ENCODE data around the gene VPS50. TPM values are rescaled to one million over a fixed set of nuclear protein-coding genes. Genes with fewer than 3 reads are reported as not detected.

Gene VPS50
- total RNA-seq, 1 experiment from 2014 or later = 15.1 TPM

DNA sequence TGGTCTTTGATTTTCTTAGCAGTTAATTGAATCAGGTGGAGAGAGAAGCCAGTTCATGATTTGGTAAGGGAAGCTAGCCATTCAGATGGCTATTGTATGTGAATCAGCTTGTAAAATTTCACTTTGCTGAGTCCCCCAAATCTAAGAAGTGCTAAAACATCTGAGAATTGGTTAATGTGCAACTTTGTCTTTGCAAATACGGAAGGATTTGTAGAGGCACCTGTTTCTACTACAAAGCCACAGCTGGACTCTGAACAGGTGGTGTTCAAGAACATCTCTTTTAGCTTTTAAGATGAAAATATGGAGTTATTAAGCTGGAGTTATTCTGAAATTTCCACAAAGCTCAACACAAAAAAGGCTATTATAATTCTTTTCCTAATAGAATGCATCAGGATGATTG is 132.6 kb downstream of the VPS50 start:
- no peaks in the 10 kb centered on the region for H3K79me2 ChIP-seq (ENCODE audit: insufficient read depth, low read length)
- no TSS peak for BruUV-seq (replicated peaks)
- H3K27me3 ChIP-seq (ENCODE audit: insufficient read depth, low read length) = no peaks in the 10 kb centered on the region
- H3K27ac ChIP-seq (ENCODE audit: low read depth, low read length) = no peak overlapping the region
- DNase-seq (ENCODE audit: low read depth, low spot score) = no peak
- no peaks in the 10 kb centered on the region for H3K9me2 ChIP-seq (ENCODE audit: insufficient read depth)
- no peak for ATAC-seq
- H3K9ac ChIP-seq (ENCODE audit: low read length) = no peak overlapping the region
- H4K20me1 ChIP-seq (ENCODE audit: insufficient read depth) = no peaks in the 10 kb centered on the region
- no peaks in the 10 kb centered on the region for H3K36me3 ChIP-seq (ENCODE audit: control insufficient read depth in 1 of 2, insufficient read depth in 2 of 2, low read length in 2 of 2)
- ChIA-PET CTCF (no interaction called here), RAD21 (ENCODE audit: low non-redundant PET in 1 of 2, low total read pairs in 2 of 2, uncharacterized antibody in 2 of 2, unreplicated experiment in 2 of 2) (no interaction called here), POLR2A (no interaction called here)
- no peak overlapping the region for H2AFZ ChIP-seq (ENCODE audit: low read depth, low read length, poor library complexity, severe bottlenecking)
- TF ChIP-seq JUND (IDR thresholded peaks at IDR 0.05) (no peak), SP1 (IDR thresholded peaks at IDR 0.05; ENCODE audit: low read depth) (no peak), FOSL1 (IDR thresholded peaks at IDR 0.05; ENCODE audit: low read depth) (no peak)
- TF ChIP-seq, protein P1, sequence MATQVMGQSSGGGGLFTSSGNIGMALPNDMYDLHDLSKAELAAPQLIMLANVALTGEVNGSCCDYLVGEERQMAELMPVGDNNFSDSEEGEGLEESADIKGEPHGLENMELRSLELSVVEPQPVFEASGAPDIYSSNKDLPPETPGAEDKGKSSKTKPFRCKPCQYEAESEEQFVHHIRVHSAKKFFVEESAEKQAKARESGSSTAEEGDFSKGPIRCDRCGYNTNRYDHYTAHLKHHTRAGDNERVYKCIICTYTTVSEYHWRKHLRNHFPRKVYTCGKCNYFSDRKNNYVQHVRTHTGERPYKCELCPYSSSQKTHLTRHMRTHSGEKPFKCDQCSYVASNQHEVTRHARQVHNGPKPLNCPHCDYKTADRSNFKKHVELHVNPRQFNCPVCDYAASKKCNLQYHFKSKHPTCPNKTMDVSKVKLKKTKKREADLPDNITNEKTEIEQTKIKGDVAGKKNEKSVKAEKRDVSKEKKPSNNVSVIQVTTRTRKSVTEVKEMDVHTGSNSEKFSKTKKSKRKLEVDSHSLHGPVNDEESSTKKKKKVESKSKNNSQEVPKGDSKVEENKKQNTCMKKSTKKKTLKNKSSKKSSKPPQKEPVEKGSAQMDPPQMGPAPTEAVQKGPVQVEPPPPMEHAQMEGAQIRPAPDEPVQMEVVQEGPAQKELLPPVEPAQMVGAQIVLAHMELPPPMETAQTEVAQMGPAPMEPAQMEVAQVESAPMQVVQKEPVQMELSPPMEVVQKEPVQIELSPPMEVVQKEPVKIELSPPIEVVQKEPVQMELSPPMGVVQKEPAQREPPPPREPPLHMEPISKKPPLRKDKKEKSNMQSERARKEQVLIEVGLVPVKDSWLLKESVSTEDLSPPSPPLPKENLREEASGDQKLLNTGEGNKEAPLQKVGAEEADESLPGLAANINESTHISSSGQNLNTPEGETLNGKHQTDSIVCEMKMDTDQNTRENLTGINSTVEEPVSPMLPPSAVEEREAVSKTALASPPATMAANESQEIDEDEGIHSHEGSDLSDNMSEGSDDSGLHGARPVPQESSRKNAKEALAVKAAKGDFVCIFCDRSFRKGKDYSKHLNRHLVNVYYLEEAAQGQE (IDR thresholded peaks at IDR 0.05; ENCODE audit: low read depth) = no peak
- TF ChIP-seq, protein P2, sequence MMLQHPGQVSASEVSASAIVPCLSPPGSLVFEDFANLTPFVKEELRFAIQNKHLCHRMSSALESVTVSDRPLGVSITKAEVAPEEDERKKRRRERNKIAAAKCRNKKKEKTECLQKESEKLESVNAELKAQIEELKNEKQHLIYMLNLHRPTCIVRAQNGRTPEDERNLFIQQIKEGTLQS (IDR thresholded peaks at IDR 0.05) = no peak
- H3K4me2 ChIP-seq (ENCODE audit: low read length) = no peak overlapping the region
- no peak overlapping the region for H3K4me3 ChIP-seq (replicated peaks in 1 of 2; ENCODE audit: low read depth in 1 of 2, low read length in 2 of 2)
- no peaks in the 10 kb centered on the region for H3K9me3 ChIP-seq (ENCODE audit: control insufficient read depth in 1 of 2, insufficient read depth in 1 of 2, low read depth in 1 of 2, low read length in 2 of 2)
- no peaks in the 10 kb centered on the region for H3K4me1 ChIP-seq (ENCODE audit: control insufficient read depth in 1 of 2, insufficient read depth in 2 of 2, low read length in 2 of 2)
- intact Hi-C loops (cut with micrococcal nuclease) = no loop called here

DNA sequence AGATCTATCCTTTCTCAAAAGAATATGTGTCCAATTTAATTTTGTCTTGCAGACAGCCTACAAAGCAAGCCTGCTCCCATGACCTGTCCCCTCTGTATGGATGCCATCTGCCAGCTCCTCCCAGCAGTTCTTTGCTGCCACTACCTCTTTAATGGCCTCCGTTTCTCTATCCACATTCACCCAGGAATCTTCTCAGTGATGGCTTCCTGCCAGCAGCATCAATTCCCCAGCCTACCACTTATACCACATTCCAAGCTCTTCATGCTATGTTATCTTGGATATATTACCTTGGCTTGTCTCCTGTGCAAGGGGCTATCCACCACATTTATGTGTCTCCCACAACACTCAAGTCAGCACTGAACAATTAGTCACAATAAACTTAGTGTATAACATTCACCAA is 133.2 kb downstream of the VPS50 start:
- no peaks in the 10 kb centered on the region for H3K79me2 ChIP-seq (ENCODE audit: insufficient read depth, low read length)
- no peaks in the 10 kb centered on the region for H3K4me1 ChIP-seq (ENCODE audit: control insufficient read depth in 1 of 2, insufficient read depth in 2 of 2, low read length in 2 of 2)
- H3K27ac ChIP-seq (ENCODE audit: low read depth, low read length) = no peak overlapping the region
- no peaks in the 10 kb centered on the region for H3K27me3 ChIP-seq (ENCODE audit: insufficient read depth, low read length)
- POLR2A ChIA-PET = no interaction called here
- intact Hi-C loops (cut with micrococcal nuclease) = no loop called here
- TF ChIP-seq RAD21 (IDR thresholded peaks at IDR 0.05; ENCODE audit: low read depth) = no peak
- TF ChIP-seq YY1 (IDR thresholded peaks at IDR 0.05; ENCODE audit: extremely low read depth, insufficient replicate concordance, low read depth, low read length) = no peak
- no TSS peak for BruUV-seq (replicated peaks)
- H3K9ac ChIP-seq (ENCODE audit: low read length) = no peak overlapping the region
- H3K4me2 ChIP-seq (ENCODE audit: low read length) = no peak overlapping the region
- H3K9me2 ChIP-seq (ENCODE audit: insufficient read depth) = no peaks in the 10 kb centered on the region
- no peak for ATAC-seq
- no peak for DNase-seq (ENCODE audit: low read depth, low spot score)
- no peaks in the 10 kb centered on the region for H3K9me3 ChIP-seq (ENCODE audit: control insufficient read depth in 1 of 2, insufficient read depth in 1 of 2, low read depth in 1 of 2, low read length in 2 of 2)
- no peak overlapping the region for H2AFZ ChIP-seq (ENCODE audit: low read depth, low read length, poor library complexity, severe bottlenecking)
- RAD21 ChIA-PET (ENCODE audit: low non-redundant PET in 1 of 2, low total read pairs in 2 of 2, uncharacterized antibody in 2 of 2, unreplicated experiment in 2 of 2) = no interaction called here
- no peaks in the 10 kb centered on the region for H3K36me3 ChIP-seq (ENCODE audit: control insufficient read depth in 1 of 2, insufficient read depth in 2 of 2, low read length in 2 of 2)
- H4K20me1 ChIP-seq (ENCODE audit: insufficient read depth) = no peaks in the 10 kb centered on the region
- CTCF ChIA-PET = no interaction called here
- H3K4me3 ChIP-seq (replicated peaks in 1 of 2; ENCODE audit: low read depth in 1 of 2, low read length in 2 of 2) = no peak overlapping the region
